Thyroid gland (tissue), 4 donors: ENCODE measurements around the gene DNAAF8. TPM values are rescaled to one million over a fixed set of nuclear protein-coding genes. Genes with fewer than 3 reads are reported as not detected.

Experiments used
- DNase-seq, 2 donors: peaks; one replicate each; pipeline ENCODE4 v3.0.0-alpha.2; 2019
- H3K27ac ChIP-seq, 3 donors: fragments of 200-600 bp; sonication (generic); 1 replicate in 2 of 3; 2 replicates in 1 of 3; pipeline ENCODE4 v1.5.1; 2016 to 2019; ENCODE audit warnings: mild to moderate bottlenecking in 1 of 3, moderate library complexity in 1 of 3
- H3K27me3 ChIP-seq: fragments of 200-600 bp; sonication (generic); one replicate; pipeline ENCODE4 v1.5.1; 2019
- H3K36me3 ChIP-seq, 2 donors: fragments of 200-600 bp; sonication (generic); one replicate each; pipeline ENCODE4 v1.5.1; 2016 to 2019
- H3K4me1 ChIP-seq, 2 donors: fragments of 200-600 bp; sonication (generic); one replicate each; pipeline ENCODE4 v1.5.1; 2017 to 2019
- H3K4me3 ChIP-seq, 3 donors: fragments of 200-600 bp; sonication (generic); replicated peaks in 1 of 3; 1 replicate in 2 of 3; 2 replicates in 1 of 3; pipeline ENCODE4 v1.5.1; 2016; ENCODE audit warnings: mild to moderate bottlenecking in 1 of 3
- H3K9me3 ChIP-seq: fragments of 200-600 bp; sonication (generic); one replicate; pipeline ENCODE4 v1.5.1; 2017
- CTCF ChIP-seq, 6 experiments: fragments of 200-600 bp in 3 of 6; fragments of 450-650 bp in 3 of 6; sonication (generic) in 3 of 6; IDR thresholded peaks; one replicate each; pipeline ENCODE4 v1.5.1; 2016 to 2019; ENCODE audit warnings: antibody characterized with exemption in 6 of 6, mild to moderate bottlenecking in 2 of 6, inconsistent platforms in 1 of 6, moderate library complexity in 1 of 6
- POLR2A ChIP-seq, 2 donors: fragments of 450-650 bp; IDR thresholded peaks; one replicate each; pipeline ENCODE4 v1.6.1; 2017; ENCODE audit warnings: antibody characterized with exemption in 2 of 2, mild to moderate bottlenecking in 2 of 2, moderate library complexity in 1 of 2
- WGBS, 2 donors: methylation state at CpG; one replicate each; pipeline ENCODE4 v1.1.5; 2017; 5-methylcytosine and 5-hydroxymethylcytosine counted together
- intact Hi-C: fragments of 100-400 bp; cut with DNase I; formaldehyde crosslinking; loops from one replicate; pipeline ENCODE4 v1.15.1; 2023
- total RNA-seq, 4 donors: library from RNA; depleted of rRNA; stranded (reverse); fragments of >200 nt; gene quantifications; one replicate each; pipeline ENCODE4 v1.2.3, GENCODE V29; 2016

DNAAF8 gene
- total RNA-seq, 4 donors from 2014 or later = 0.25 to 4.1 (median 2.8) TPM

- intact Hi-C loops = no loop called here
- peaks cover 19 to 29% of the 10 kb centered on the region in 2 donors for H3K36me3 ChIP-seq
- peak; percentile 97 to 98 for DNase-seq
- H3K4me3 ChIP-seq = peak within 1 kb of the TSS; percentile 34 to 97 (median 97)
- H3K9me3 ChIP-seq = no peaks in the 10 kb centered on the region
- no peaks in the 10 kb centered on the region for H3K27me3 ChIP-seq
- TF ChIP-seq POLR2A (IDR thresholded peaks at IDR 0.05) = peak in 1 of 2 donors; percentile 92
- TF ChIP-seq CTCF (IDR thresholded peaks at IDR 0.05) = peak in 3 of 6 experiments; percentile 4 to 44 (median 29)
- peaks cover 15 to 22% of the 10 kb centered on the region in 2 donors for H3K4me1 ChIP-seq
- WGBS, 2 donors = 1 to 4% methylated on average over 5 to 9 of the region's 91 CpGs
- peak within 1 kb of the TSS; percentile 48 to 91 (median 87) for H3K27ac ChIP-seq
These were observed 40.9 kb upstream of the DNAAF8 start, which contains the start of gene NUDT16L1 for GRCh38 chr16:4693296-4693955. Gene NUDT16L1 (plus strand): TSS chr16:4693562. CDS start chr16:4693727, 165 bp downstream.

GRCh38 chr16:4693956-4694641 is 40.2 kb upstream of the DNAAF8 start:
- Histone ChIP-seq H3K9me3 (no peaks in the 10 kb centered on the region), H3K4me3 (peak overlapping the region; percentile 34 to 97 (median 97)), H3K36me3 (peaks cover 26 to 33% of the 10 kb centered on the region in 2 donors), H3K4me1 (peaks cover 15 to 22% of the 10 kb centered on the region in 2 donors), H3K27me3 (no peaks in the 10 kb centered on the region), H3K27ac (peak overlapping the region; percentile 22 to 91 (median 87))
- peak; percentile 73 for DNase-seq
- TF ChIP-seq POLR2A (IDR thresholded peaks at IDR 0.05) = no peak
- intact Hi-C loops = no loop called here
- WGBS, 2 donors = 8 to 13% methylated on average over 4 to 7 of the region's 54 CpGs

- TF ChIP-seq CTCF (IDR thresholded peaks at IDR 0.05) = no peak
- TF ChIP-seq POLR2A (IDR thresholded peaks at IDR 0.05) = no peak
- intact Hi-C loops = loop anchor here (5.0 kb wide), 2 partner anchors 37 to 78 kb away; partner anchors contain the start of genes ANKS3 and DNAAF8
- H3K27ac ChIP-seq = peak overlapping the region in 2 of 3 donors; percentile 22 to 87
- H3K27me3 ChIP-seq = no peaks in the 10 kb centered on the region
- 34 to 39% methylated on average over 5 to 9 of the region's 26 CpGs for WGBS, 2 donors
- peaks cover 15 to 22% of the 10 kb centered on the region in 2 donors for H3K4me1 ChIP-seq
- H3K9me3 ChIP-seq = no peaks in the 10 kb centered on the region
- peak overlapping the region in 1 of 3 donors; percentile 97 for H3K4me3 ChIP-seq
- no peak for DNase-seq
- peaks cover 33% of the 10 kb centered on the region in 2 donors for H3K36me3 ChIP-seq
These were observed 39.5 kb upstream of the DNAAF8 start for GRCh38 chr16:4694642-4695451.

- H3K9me3 ChIP-seq = no peaks in the 10 kb centered on the region
- intact Hi-C loops = loop anchor here (5.0 kb wide), 2 partner anchors 37 to 78 kb away; partner anchors contain the start of genes ANKS3 and DNAAF8
- TF ChIP-seq CTCF (IDR thresholded peaks at IDR 0.05) = no peak
- no peak for TF ChIP-seq POLR2A (IDR thresholded peaks at IDR 0.05)
- peaks cover 15 to 22% of the 10 kb centered on the region in 2 donors for H3K4me1 ChIP-seq
- no peaks in the 10 kb centered on the region for H3K27me3 ChIP-seq
- no peak overlapping the region for H3K4me3 ChIP-seq
- 64 to 81% methylated on average over 10 to 11 of the region's 12 CpGs for WGBS, 2 donors
- peaks cover 37 to 41% of the 10 kb centered on the region in 2 donors for H3K36me3 ChIP-seq
- no peak for DNase-seq
- H3K27ac ChIP-seq = peak overlapping the region in 1 of 3 donors; percentile 22
These were observed 38.7 kb upstream of the DNAAF8 start for GRCh38 chr16:4695473-4696171.
